SK-N-SH treated with all-trans-retinoic acid at 6 μM for 48 hours (cell line): Measurements from ENCODE around the gene GZMM.

ENCODE experiments used
- BACH2 ChIP-seq: fragments of 250-450 bp; sonication (Bioruptor Pico); IDR thresholded peaks from 2 replicates; pipeline ENCODE4 v1.9.0; 2021; ENCODE audit warnings: mild to moderate bottlenecking, borderline replicate concordance
- CREB5 ChIP-seq: fragments of 250-450 bp; sonication (Bioruptor Pico); IDR thresholded peaks from 2 replicates; pipeline ENCODE4 v1.5.1; 2020; ENCODE audit warnings: low read depth, mild to moderate bottlenecking, moderate library complexity
- ESRRG ChIP-seq: fragments of 250-450 bp; sonication (Bioruptor Pico); IDR thresholded peaks from 2 replicates; pipeline ENCODE4 v1.6.1; 2021; ENCODE audit warnings: mild to moderate bottlenecking
- GLIS3 ChIP-seq: fragments of 250-450 bp; sonication (Bioruptor Pico); IDR thresholded peaks from 2 replicates; pipeline ENCODE4 v1.5.0; 2020; ENCODE audit warnings: mild to moderate bottlenecking, moderate library complexity
- PATZ1 ChIP-seq: fragments of 250-450 bp; sonication (Bioruptor Pico); IDR thresholded peaks from 2 replicates; pipeline ENCODE4 v1.8.0; 2020; ENCODE audit warnings: mild to moderate bottlenecking, moderate library complexity, borderline replicate concordance
- PPARA ChIP-seq: fragments of 250-450 bp; sonication (Bioruptor Pico); IDR thresholded peaks from 2 replicates; pipeline ENCODE4 v1.5.0; 2020; ENCODE audit warnings: mild to moderate bottlenecking, borderline replicate concordance
- RARB ChIP-seq: fragments of 250-450 bp; sonication (Bioruptor Pico); IDR thresholded peaks from 2 replicates; pipeline ENCODE4 v1.8.0; 2021; ENCODE audit warnings: mild to moderate bottlenecking, moderate library complexity
- TSHZ2 ChIP-seq: fragments of 250-450 bp; sonication (Bioruptor Pico); IDR thresholded peaks from 2 replicates; pipeline ENCODE4 v1.5.0; 2020; ENCODE audit warnings: mild to moderate bottlenecking, moderate library complexity
- ZFP3 ChIP-seq: fragments of 250-450 bp; sonication (Bioruptor Pico); IDR thresholded peaks from 2 replicates; pipeline ENCODE4 v1.5.0; 2020; ENCODE audit warnings: mild to moderate bottlenecking, moderate library complexity
- ZNF70 ChIP-seq: fragments of 450-650 bp; formaldehyde crosslinking; IDR thresholded peaks from 2 replicates; pipeline ENCODE4 v1.5.0; 2020; ENCODE audit warnings: mild to moderate bottlenecking, moderate library complexity

GRCh38 chr19:570937-571565, 27.2 kb downstream of the GZMM start:
- no peak for TF ChIP-seq BACH2 (CRISPR knock-in tag)
- no peak for TF ChIP-seq ZFP3 (CRISPR knock-in tag)
- no peak for TF ChIP-seq RARB (CRISPR knock-in tag)
- no peak for TF ChIP-seq PATZ1 (CRISPR knock-in tag)
- no peak for TF ChIP-seq ESRRG
- no peak for TF ChIP-seq CREB5 (CRISPR knock-in tag)
- TF ChIP-seq TSHZ2 (CRISPR knock-in tag), result no peak
- no peak for TF ChIP-seq GLIS3 (CRISPR knock-in tag)
- no peak for TF ChIP-seq ZNF70 (CRISPR knock-in tag)
- no peak for TF ChIP-seq PPARA (CRISPR knock-in tag)
